ENCODE data around the gene FUCA2. TPM values are rescaled to one million over a fixed set of nuclear protein-coding genes. Genes with fewer than 3 reads are reported as not detected.

The FUCA2 gene
- total RNA-seq, 1 experiment from 2014 or later = 15.3 TPM

- BruUV-seq (replicated peaks) = no TSS peak
- TF ChIP-seq, protein P1, sequence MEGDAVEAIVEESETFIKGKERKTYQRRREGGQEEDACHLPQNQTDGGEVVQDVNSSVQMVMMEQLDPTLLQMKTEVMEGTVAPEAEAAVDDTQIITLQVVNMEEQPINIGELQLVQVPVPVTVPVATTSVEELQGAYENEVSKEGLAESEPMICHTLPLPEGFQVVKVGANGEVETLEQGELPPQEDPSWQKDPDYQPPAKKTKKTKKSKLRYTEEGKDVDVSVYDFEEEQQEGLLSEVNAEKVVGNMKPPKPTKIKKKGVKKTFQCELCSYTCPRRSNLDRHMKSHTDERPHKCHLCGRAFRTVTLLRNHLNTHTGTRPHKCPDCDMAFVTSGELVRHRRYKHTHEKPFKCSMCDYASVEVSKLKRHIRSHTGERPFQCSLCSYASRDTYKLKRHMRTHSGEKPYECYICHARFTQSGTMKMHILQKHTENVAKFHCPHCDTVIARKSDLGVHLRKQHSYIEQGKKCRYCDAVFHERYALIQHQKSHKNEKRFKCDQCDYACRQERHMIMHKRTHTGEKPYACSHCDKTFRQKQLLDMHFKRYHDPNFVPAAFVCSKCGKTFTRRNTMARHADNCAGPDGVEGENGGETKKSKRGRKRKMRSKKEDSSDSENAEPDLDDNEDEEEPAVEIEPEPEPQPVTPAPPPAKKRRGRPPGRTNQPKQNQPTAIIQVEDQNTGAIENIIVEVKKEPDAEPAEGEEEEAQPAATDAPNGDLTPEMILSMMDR (conservative IDR thresholded peaks at IDR 0.05; ENCODE audit: low read depth, low read length) = no peak
- TF ChIP-seq EZH2 (IDR thresholded peaks at IDR 0.05; ENCODE audit: borderline replicate concordance, low read depth, low read length, poor library complexity, severe bottlenecking) = no peak
- Histone ChIP-seq H3K36me3 (ENCODE audit: insufficient read depth, low read length, poor library complexity, severe bottlenecking) (no peaks in the 10 kb centered on the region), H3K27ac (ENCODE audit: low read depth, low read length, poor library complexity, severe bottlenecking) (no peak overlapping the region), H3K4me1 (ENCODE audit: insufficient read depth, low read length, poor library complexity, severe bottlenecking) (no peaks in the 10 kb centered on the region), H3K27me3 (replicated peaks; ENCODE audit: insufficient read depth, low read depth, low read length, poor library complexity) (peaks cover 3% of the 10 kb centered on the region), H3K9me3 (ENCODE audit: low read depth, low read length, poor library complexity, severe bottlenecking) (no peaks in the 10 kb centered on the region), H3K4me3 (ENCODE audit: low read depth, low read length, poor library complexity, severe bottlenecking) (no peak overlapping the region)
- intact Hi-C loops (cut with micrococcal nuclease; ENCODE audit: unreplicated experiment) = no loop called here
- ChIA-PET CTCF (no interaction called here), POLR2A (ENCODE audit: low non-redundant PET) (no interaction called here)
- no peak for DNase-seq (ENCODE audit: low spot score)
Measured at GRCh38 chr6:143528164-143528811, 16.8 kb upstream of the FUCA2 start.

DNA sequence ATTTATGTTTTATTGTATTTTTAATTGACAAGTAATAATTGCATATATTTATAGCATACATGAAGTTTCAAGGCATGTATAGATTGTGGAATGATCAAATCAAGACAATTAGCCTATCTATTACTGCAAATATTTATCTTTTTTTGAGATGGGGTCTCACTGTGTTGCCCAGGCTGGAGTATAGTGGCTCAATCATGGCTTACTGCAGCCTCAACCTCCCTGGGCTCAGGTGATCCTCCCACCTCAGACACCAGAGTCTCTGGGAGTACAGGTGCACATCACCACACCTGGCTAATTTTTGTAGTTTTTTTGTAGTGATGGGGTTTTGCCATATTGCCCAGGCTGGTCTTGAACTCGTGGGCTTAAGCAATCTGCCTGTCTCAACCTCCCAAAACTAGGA is 16.2 kb upstream of the FUCA2 start:
- Histone ChIP-seq H3K4me1 (ENCODE audit: insufficient read depth, low read length, poor library complexity, severe bottlenecking) (no peaks in the 10 kb centered on the region), H3K4me3 (ENCODE audit: low read depth, low read length, poor library complexity, severe bottlenecking) (no peak overlapping the region), H3K27me3 (replicated peaks; ENCODE audit: insufficient read depth, low read depth, low read length, poor library complexity) (peaks cover 3% of the 10 kb centered on the region), H3K27ac (ENCODE audit: low read depth, low read length, poor library complexity, severe bottlenecking) (no peak overlapping the region), H3K36me3 (ENCODE audit: insufficient read depth, low read length, poor library complexity, severe bottlenecking) (no peaks in the 10 kb centered on the region), H3K9me3 (ENCODE audit: low read depth, low read length, poor library complexity, severe bottlenecking) (no peaks in the 10 kb centered on the region)
- ChIA-PET CTCF (no interaction called here), POLR2A (ENCODE audit: low non-redundant PET) (no interaction called here)
- TF ChIP-seq, protein P1 (conservative IDR thresholded peaks at IDR 0.05; ENCODE audit: low read depth, low read length) = no peak
- no peak for TF ChIP-seq EZH2 (IDR thresholded peaks at IDR 0.05; ENCODE audit: borderline replicate concordance, low read depth, low read length, poor library complexity, severe bottlenecking)
- BruUV-seq (replicated peaks) = no TSS peak
- no peak for DNase-seq (ENCODE audit: low spot score)
- intact Hi-C loops (cut with micrococcal nuclease; ENCODE audit: unreplicated experiment) = no loop called here

- Histone ChIP-seq H3K4me3 (ENCODE audit: low read depth, low read length, poor library complexity, severe bottlenecking) (no peak overlapping the region), H3K36me3 (ENCODE audit: insufficient read depth, low read length, poor library complexity, severe bottlenecking) (no peaks in the 10 kb centered on the region), H3K9me3 (ENCODE audit: low read depth, low read length, poor library complexity, severe bottlenecking) (no peaks in the 10 kb centered on the region), H3K27me3 (replicated peaks; ENCODE audit: insufficient read depth, low read depth, low read length, poor library complexity) (no peaks in the 10 kb centered on the region), H3K4me1 (ENCODE audit: insufficient read depth, low read length, poor library complexity, severe bottlenecking) (no peaks in the 10 kb centered on the region), H3K27ac (ENCODE audit: low read depth, low read length, poor library complexity, severe bottlenecking) (no peak overlapping the region)
- ChIA-PET POLR2A (ENCODE audit: low non-redundant PET) (interaction anchor here (0.6 kb wide), 1 partner anchor 1512 kb away, joined by 3 read pairs; no protein-coding TSS in a partner anchor), CTCF (no interaction called here)
- BruUV-seq (replicated peaks) = no TSS peak
- intact Hi-C loops (cut with micrococcal nuclease; ENCODE audit: unreplicated experiment) = no loop called here
- no peak for TF ChIP-seq EZH2 (IDR thresholded peaks at IDR 0.05; ENCODE audit: borderline replicate concordance, low read depth, low read length, poor library complexity, severe bottlenecking)
- TF ChIP-seq, protein P1 (conservative IDR thresholded peaks at IDR 0.05; ENCODE audit: low read depth, low read length) = no peak
- DNase-seq (ENCODE audit: low spot score) = no peak
Measured at GRCh38 chr6:143525356-143525755, 13.8 kb upstream of the FUCA2 start.
